GM23338 (cell line): ENCODE results near the gene TFEB. TPM values are rescaled to one million over a fixed set of nuclear protein-coding genes. Genes with fewer than 3 reads are reported as not detected.

Source experiments
- ATAC-seq: fragments of 200-7000 bp; cut with Tn5 transposase; 3 replicates; pipeline ENCODE4 v1.9.1; 2020
- DNase-seq: peaks from one replicate; pipeline ENCODE4 v3.0.0-alpha.2; 2015; ENCODE audit warnings: low spot score
- H2AFZ ChIP-seq: fragments of 200-600 bp; sonication (generic); 2 replicates; pipeline ENCODE4 v1.8.0; 2016; ENCODE audit warnings: antibody characterized with exemption, mild to moderate bottlenecking, moderate library complexity
- H3F3A ChIP-seq: fragments of 200-600 bp; sonication (generic); replicated peaks from 2 replicates; pipeline ENCODE4 v1.8.0; 2017; ENCODE audit warnings: antibody characterized with exemption, mixed run types, low read depth
- H3K27ac ChIP-seq: fragments of 200-600 bp; sonication (generic); 2 replicates; pipeline ENCODE4 v1.6.1; 2016; ENCODE audit warnings: low read depth
- H3K27me3 ChIP-seq: fragments of 200-600 bp; sonication (generic); 2 replicates; pipeline ENCODE4 v1.8.0; 2016; ENCODE audit warnings: mild to moderate bottlenecking, mixed run types, moderate library complexity; ENCODE audit not compliant: insufficient read depth
- H3K36me3 ChIP-seq: fragments of 200-600 bp; sonication (generic); 2 replicates; pipeline ENCODE4 v1.8.0; 2016; ENCODE audit warnings: mild to moderate bottlenecking; ENCODE audit not compliant: insufficient read depth
- H3K4me1 ChIP-seq: fragments of 200-600 bp; sonication (generic); 2 replicates; pipeline ENCODE4 v1.8.0; 2016; ENCODE audit warnings: mild to moderate bottlenecking, moderate library complexity; ENCODE audit not compliant: insufficient read depth
- H3K4me2 ChIP-seq: fragments of 200-600 bp; sonication (generic); 2 replicates; pipeline ENCODE4 v1.7.1; 2017; ENCODE audit warnings: mixed run types
- H3K4me3 ChIP-seq: fragments of 200-600 bp; sonication (generic); 2 replicates; pipeline ENCODE4 v1.6.1; 2016; ENCODE audit warnings: mixed run types
- H3K79me2 ChIP-seq: fragments of 200-600 bp; sonication (generic); replicated peaks from 2 replicates; pipeline ENCODE4 v1.8.0; 2017; ENCODE audit warnings: mild to moderate bottlenecking; ENCODE audit not compliant: insufficient read depth
- H3K9me2 ChIP-seq: fragments of 200-600 bp; sonication (generic); 2 replicates; pipeline ENCODE4 v1.8.0; 2017; ENCODE audit not compliant: insufficient read depth
- H4K20me1 ChIP-seq: fragments of 200-600 bp; sonication (generic); replicated peaks from 2 replicates; pipeline ENCODE4 v1.8.0; 2017; ENCODE audit warnings: mild to moderate bottlenecking; ENCODE audit not compliant: insufficient read depth
- H3K27ac Mint-ChIP-seq: 2 replicates; pipeline ENCODE4 v1.8.0; 2020; ENCODE audit warnings: inconsistent platforms, mild to moderate bottlenecking, moderate library complexity, mixed read lengths
- H3K27me3 Mint-ChIP-seq: 3 replicates; pipeline ENCODE4 v1.8.0; 2022; ENCODE audit warnings: low read depth, mild to moderate bottlenecking, moderate library complexity, mixed read lengths, inconsistent platforms; ENCODE audit not compliant: insufficient read depth, poor library complexity
- H3K36me3 Mint-ChIP-seq: 3 replicates; pipeline ENCODE4 v1.8.0; 2021; ENCODE audit warnings: low read depth, mild to moderate bottlenecking, inconsistent platforms, moderate library complexity, mixed read lengths
- H3K4me1 Mint-ChIP-seq: 3 replicates; pipeline ENCODE4 v1.8.0; 2020; ENCODE audit warnings: mild to moderate bottlenecking, inconsistent platforms, mixed read lengths
- H3K4me3 Mint-ChIP-seq: 3 replicates; pipeline ENCODE4 v1.8.0; 2021; ENCODE audit warnings: moderate library complexity, mild to moderate bottlenecking, inconsistent platforms, mixed read lengths
- H3K9me3 Mint-ChIP-seq: 3 replicates; pipeline ENCODE4 v1.8.0; 2020; ENCODE audit warnings: moderate library complexity, mild to moderate bottlenecking, inconsistent platforms, mixed read lengths
- CREB1 ChIP-seq: fragments of 250-450 bp; sonication (Bioruptor Pico); IDR thresholded peaks from 2 replicates; pipeline ENCODE4 v1.5.0; 2020; ENCODE audit warnings: low read depth, mild to moderate bottlenecking, moderate library complexity
- EZH2 ChIP-seq: fragments of 200-600 bp; sonication (generic); IDR thresholded peaks from one replicate; pipeline ENCODE4 v1.8.0; 2017; ENCODE audit warnings: antibody characterized with exemption, mild to moderate bottlenecking, low read depth; ENCODE audit not compliant: unreplicated experiment
- EZH2phosphoT487 ChIP-seq: fragments of 200-600 bp; sonication (generic); IDR thresholded peaks from one replicate; pipeline ENCODE4 v1.8.1; 2018; ENCODE audit warnings: antibody characterized with exemption; ENCODE audit not compliant: unreplicated experiment
- JUNB ChIP-seq: IDR thresholded peaks from one replicate; pipeline ENCODE4 v1.6.1; 2016; ENCODE audit warnings: antibody characterized with exemption; ENCODE audit not compliant: unreplicated experiment
- NANOG ChIP-seq: IDR thresholded peaks from 2 replicates; pipeline ENCODE4 v1.6.1; 2016; ENCODE audit warnings: antibody characterized with exemption, borderline replicate concordance
- POLR2AphosphoS5 ChIP-seq: IDR thresholded peaks from 2 replicates; pipeline ENCODE4 v1.6.1; 2016; ENCODE audit warnings: antibody characterized with exemption, low read depth
- STAT1 ChIP-seq: IDR thresholded peaks from one replicate; pipeline ENCODE4 v1.6.1; 2016; ENCODE audit warnings: antibody characterized with exemption; ENCODE audit not compliant: unreplicated experiment
- ZNF114 ChIP-seq: fragments of 250-450 bp; sonication (Bioruptor Pico); IDR thresholded peaks from 2 replicates; pipeline ENCODE4 v1.5.0; 2020; ENCODE audit warnings: mild to moderate bottlenecking, moderate library complexity
- ZNF331 ChIP-seq: fragments of 250-450 bp; sonication (Bioruptor Pico); IDR thresholded peaks from 2 replicates; pipeline ENCODE4 v1.5.0; 2020; ENCODE audit warnings: low read depth, mild to moderate bottlenecking, moderate library complexity
- polyA plus RNA-seq: library from polyadenylated mRNA; unstranded; fragments of >200 nt; fragmentation: Nextera tagmentation; extraction: Ambion mirVana; gene quantifications from 2 replicates; pipeline ENCODE4 v1.2.1, GENCODE V29; 2016
- total RNA-seq: library from RNA; depleted of rRNA; stranded (reverse); fragments of >200 nt; shearing (Covaris generic); gene quantifications from 2 replicates; pipeline ENCODE4 v1.2.3, GENCODE V29; 2014
- TF ChIP-seq, protein P1 (sequence below), 2 experiments: fragments of 200-600 bp in 1 of 2; sonication (generic) in 1 of 2; conservative IDR thresholded peaks; 2 replicates each; pipeline versions ENCODE4 v1.5.1 to v1.6.1; 2016 to 2017; ENCODE audit warnings: antibody characterized with exemption in 2 of 2, low read depth in 2 of 2, mild to moderate bottlenecking in 2 of 2, moderate library complexity in 1 of 2
- TF ChIP-seq, protein P2 (sequence below): IDR thresholded peaks from 2 replicates; pipeline ENCODE4 v1.6.1; 2016; ENCODE audit warnings: antibody characterized with exemption
- TF ChIP-seq, protein P3 (sequence below): fragments of 250-450 bp; sonication (Bioruptor Pico); IDR thresholded peaks from 2 replicates; pipeline ENCODE4 v1.5.0; 2020; ENCODE audit warnings: mild to moderate bottlenecking, moderate library complexity
- TF ChIP-seq, protein P4 (sequence below): IDR thresholded peaks from one replicate; pipeline ENCODE4 v1.6.1; 2018; ENCODE audit warnings: antibody characterized with exemption; ENCODE audit not compliant: unreplicated experiment

Gene TFEB
- total and polyA plus RNA-seq, 2 experiments from 2014 or later: 1.3 to 4.3 TPM

DNA sequence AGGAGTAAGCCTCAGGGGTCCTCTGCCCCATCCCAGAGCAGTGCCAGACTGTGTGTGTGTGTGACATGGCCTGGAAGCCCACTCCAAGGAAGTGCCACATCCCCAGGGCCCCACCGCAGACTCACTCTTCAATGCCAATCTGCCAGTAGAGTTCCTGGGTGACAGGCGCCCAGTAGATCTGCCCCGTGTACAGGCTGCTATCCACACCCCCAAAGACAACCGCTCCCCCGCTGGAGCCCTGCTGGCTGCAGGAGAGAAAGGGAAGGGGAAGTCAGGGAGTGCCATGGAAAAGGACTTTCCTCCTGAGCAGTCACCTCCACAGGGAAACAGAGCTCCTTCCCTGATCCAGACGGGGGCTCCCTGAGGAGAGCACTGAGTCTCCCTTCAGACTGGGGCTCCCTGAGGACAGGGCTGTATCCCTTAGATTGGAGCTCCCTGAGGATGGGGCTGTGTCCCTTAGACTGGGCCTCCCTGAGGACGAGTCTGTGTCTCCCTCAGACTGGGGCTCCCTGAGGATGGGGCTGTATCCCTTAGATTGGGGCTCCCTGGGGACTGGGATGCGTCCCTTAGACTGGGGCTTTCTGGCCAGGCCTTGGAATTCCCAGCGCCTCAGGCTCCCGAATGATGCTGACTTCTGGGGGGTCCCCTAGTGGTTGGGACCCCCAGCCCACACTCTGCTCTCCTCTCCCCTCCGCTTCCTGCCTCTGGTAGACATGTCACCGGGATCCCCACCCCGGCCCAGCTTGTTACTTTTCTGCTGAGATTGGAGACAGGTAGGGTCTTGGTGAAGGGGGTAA is 5.2 kb upstream of the TFEB start:
- TF ChIP-seq POLR2AphosphoS5: no peak
- no peak for TF ChIP-seq EZH2phosphoT487
- TF ChIP-seq, protein P1, sequence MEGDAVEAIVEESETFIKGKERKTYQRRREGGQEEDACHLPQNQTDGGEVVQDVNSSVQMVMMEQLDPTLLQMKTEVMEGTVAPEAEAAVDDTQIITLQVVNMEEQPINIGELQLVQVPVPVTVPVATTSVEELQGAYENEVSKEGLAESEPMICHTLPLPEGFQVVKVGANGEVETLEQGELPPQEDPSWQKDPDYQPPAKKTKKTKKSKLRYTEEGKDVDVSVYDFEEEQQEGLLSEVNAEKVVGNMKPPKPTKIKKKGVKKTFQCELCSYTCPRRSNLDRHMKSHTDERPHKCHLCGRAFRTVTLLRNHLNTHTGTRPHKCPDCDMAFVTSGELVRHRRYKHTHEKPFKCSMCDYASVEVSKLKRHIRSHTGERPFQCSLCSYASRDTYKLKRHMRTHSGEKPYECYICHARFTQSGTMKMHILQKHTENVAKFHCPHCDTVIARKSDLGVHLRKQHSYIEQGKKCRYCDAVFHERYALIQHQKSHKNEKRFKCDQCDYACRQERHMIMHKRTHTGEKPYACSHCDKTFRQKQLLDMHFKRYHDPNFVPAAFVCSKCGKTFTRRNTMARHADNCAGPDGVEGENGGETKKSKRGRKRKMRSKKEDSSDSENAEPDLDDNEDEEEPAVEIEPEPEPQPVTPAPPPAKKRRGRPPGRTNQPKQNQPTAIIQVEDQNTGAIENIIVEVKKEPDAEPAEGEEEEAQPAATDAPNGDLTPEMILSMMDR (conservative IDR thresholded peaks at IDR 0.05; ENCODE audit: low read depth in 2 of 2): no peak
- TF ChIP-seq CREB1 (CRISPR knock-in tag): no peak
- TF ChIP-seq, protein P2, sequence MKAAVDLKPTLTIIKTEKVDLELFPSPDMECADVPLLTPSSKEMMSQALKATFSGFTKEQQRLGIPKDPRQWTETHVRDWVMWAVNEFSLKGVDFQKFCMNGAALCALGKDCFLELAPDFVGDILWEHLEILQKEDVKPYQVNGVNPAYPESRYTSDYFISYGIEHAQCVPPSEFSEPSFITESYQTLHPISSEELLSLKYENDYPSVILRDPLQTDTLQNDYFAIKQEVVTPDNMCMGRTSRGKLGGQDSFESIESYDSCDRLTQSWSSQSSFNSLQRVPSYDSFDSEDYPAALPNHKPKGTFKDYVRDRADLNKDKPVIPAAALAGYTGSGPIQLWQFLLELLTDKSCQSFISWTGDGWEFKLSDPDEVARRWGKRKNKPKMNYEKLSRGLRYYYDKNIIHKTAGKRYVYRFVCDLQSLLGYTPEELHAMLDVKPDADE: no peak
- no peak for TF ChIP-seq ZNF114
- no peak for TF ChIP-seq NANOG
- TF ChIP-seq, protein P3, sequence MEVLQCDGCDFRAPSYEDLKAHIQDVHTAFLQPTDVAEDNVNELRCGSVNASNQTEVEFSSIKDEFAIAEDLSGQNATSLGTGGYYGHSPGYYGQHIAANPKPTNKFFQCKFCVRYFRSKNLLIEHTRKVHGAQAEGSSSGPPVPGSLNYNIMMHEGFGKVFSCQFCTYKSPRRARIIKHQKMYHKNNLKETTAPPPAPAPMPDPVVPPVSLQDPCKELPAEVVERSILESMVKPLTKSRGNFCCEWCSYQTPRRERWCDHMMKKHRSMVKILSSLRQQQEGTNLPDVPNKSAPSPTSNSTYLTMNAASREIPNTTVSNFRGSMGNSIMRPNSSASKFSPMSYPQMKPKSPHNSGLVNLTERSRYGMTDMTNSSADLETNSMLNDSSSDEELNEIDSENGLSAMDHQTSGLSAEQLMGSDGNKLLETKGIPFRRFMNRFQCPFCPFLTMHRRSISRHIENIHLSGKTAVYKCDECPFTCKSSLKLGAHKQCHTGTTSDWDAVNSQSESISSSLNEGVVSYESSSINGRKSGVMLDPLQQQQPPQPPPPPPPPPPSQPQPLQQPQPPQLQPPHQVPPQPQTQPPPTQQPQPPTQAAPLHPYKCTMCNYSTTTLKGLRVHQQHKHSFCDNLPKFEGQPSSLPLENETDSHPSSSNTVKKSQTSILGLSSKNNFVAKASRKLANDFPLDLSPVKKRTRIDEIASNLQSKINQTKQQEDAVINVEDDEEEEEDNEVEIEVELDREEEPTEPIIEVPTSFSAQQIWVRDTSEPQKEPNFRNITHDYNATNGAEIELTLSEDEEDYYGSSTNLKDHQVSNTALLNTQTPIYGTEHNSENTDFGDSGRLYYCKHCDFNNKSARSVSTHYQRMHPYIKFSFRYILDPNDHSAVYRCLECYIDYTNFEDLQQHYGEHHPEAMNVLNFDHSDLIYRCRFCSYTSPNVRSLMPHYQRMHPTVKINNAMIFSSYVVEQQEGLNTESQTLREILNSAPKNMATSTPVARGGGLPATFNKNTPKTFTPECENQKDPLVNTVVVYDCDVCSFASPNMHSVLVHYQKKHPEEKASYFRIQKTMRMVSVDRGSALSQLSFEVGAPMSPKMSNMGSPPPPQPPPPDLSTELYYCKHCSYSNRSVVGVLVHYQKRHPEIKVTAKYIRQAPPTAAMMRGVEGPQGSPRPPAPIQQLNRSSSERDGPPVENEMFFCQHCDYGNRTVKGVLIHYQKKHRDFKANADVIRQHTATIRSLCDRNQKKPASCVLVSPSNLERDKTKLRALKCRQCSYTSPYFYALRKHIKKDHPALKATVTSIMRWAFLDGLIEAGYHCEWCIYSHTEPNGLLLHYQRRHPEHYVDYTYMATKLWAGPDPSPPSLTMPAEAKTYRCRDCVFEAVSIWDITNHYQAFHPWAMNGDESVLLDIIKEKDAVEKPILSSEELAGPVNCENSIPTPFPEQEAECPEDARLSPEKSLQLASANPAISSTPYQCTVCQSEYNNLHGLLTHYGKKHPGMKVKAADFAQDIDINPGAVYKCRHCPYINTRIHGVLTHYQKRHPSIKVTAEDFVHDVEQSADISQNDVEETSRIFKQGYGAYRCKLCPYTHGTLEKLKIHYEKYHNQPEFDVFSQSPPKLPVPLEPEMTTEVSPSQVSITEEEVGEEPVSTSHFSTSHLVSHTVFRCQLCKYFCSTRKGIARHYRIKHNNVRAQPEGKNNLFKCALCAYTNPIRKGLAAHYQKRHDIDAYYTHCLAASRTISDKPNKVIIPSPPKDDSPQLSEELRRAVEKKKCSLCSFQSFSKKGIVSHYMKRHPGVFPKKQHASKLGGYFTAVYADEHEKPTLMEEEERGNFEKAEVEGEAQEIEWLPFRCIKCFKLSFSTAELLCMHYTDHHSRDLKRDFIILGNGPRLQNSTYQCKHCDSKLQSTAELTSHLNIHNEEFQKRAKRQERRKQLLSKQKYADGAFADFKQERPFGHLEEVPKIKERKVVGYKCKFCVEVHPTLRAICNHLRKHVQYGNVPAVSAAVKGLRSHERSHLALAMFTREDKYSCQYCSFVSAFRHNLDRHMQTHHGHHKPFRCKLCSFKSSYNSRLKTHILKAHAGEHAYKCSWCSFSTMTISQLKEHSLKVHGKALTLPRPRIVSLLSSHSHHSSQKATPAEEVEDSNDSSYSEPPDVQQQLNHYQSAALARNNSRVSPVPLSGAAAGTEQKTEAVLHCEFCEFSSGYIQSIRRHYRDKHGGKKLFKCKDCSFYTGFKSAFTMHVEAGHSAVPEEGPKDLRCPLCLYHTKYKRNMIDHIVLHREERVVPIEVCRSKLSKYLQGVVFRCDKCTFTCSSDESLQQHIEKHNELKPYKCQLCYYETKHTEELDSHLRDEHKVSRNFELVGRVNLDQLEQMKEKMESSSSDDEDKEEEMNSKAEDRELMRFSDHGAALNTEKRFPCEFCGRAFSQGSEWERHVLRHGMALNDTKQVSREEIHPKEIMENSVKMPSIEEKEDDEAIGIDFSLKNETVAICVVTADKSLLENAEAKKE (CRISPR knock-in tag): no peak
- TF ChIP-seq JUNB: no peak
- TF ChIP-seq, protein P4, sequence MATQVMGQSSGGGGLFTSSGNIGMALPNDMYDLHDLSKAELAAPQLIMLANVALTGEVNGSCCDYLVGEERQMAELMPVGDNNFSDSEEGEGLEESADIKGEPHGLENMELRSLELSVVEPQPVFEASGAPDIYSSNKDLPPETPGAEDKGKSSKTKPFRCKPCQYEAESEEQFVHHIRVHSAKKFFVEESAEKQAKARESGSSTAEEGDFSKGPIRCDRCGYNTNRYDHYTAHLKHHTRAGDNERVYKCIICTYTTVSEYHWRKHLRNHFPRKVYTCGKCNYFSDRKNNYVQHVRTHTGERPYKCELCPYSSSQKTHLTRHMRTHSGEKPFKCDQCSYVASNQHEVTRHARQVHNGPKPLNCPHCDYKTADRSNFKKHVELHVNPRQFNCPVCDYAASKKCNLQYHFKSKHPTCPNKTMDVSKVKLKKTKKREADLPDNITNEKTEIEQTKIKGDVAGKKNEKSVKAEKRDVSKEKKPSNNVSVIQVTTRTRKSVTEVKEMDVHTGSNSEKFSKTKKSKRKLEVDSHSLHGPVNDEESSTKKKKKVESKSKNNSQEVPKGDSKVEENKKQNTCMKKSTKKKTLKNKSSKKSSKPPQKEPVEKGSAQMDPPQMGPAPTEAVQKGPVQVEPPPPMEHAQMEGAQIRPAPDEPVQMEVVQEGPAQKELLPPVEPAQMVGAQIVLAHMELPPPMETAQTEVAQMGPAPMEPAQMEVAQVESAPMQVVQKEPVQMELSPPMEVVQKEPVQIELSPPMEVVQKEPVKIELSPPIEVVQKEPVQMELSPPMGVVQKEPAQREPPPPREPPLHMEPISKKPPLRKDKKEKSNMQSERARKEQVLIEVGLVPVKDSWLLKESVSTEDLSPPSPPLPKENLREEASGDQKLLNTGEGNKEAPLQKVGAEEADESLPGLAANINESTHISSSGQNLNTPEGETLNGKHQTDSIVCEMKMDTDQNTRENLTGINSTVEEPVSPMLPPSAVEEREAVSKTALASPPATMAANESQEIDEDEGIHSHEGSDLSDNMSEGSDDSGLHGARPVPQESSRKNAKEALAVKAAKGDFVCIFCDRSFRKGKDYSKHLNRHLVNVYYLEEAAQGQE: no peak
- no peak for TF ChIP-seq EZH2
- no peak for TF ChIP-seq ZNF331 (CRISPR knock-in tag)
- no peak for TF ChIP-seq STAT1
- DNase-seq: no peak
- Histone ChIP-seq H3K27ac (no peak overlapping the region), H3K79me2 (no peaks in the 10 kb centered on the region), H3K4me1 (peaks cover 7% of the 10 kb centered on the region), H3K4me3 (no peak overlapping the region), H3K36me3 (no peaks in the 10 kb centered on the region), H4K20me1 (no peaks in the 10 kb centered on the region), H3K27me3 (no peaks in the 10 kb centered on the region), H3K4me2 (no peak overlapping the region), H2AFZ (no peak overlapping the region; the same call in 1 of the 2 replicates), H3F3A (no peaks in the 10 kb centered on the region), H3K9me2 (no peaks in the 10 kb centered on the region)
- H3K27ac Mint-ChIP-seq: no peak overlapping the region
- ATAC-seq: no peak
- no peak overlapping the region for H3K4me3 Mint-ChIP-seq
- H3K36me3 Mint-ChIP-seq: no peaks in the 10 kb centered on the region
- no peaks in the 10 kb centered on the region for H3K9me3 Mint-ChIP-seq
- peaks cover 15% of the 10 kb centered on the region for H3K4me1 Mint-ChIP-seq
- peaks cover 5% of the 10 kb centered on the region for H3K27me3 Mint-ChIP-seq
